ENCODE results near the gene TMEM132D.

DNA sequence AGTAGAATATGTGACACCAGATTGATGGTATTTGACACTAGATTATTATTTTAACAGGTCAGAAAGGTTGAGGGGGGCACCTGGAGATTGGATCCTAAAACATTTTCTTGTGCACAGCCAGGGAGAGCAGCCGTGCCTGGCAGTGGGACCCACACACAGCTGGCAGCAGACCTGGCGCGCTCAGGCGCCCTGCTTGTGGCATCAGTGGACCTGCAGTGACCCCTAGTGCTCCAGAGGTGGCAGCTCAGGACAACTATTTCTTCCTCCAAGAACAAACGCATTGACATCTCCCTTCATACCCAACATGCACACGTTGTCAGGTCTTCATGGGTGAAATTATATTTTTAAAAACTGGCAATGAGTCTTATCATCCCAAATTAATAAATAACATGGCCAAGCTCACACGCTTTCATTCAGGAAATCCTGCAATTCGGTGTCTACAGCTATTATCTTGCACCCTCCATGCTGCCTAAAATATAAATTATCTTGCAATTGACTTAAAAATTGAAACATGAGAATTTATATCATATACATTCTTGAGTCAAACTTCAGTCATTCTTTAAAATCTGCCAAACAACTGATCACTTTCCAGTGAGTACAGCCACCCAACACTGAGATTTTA lies 7.7 kb upstream of the TMEM132D start:
- TF ChIP-seq EZH2 (IDR thresholded peaks at IDR 0.05; ENCODE audit: insufficient read depth, poor library complexity, severe bottlenecking) (no peak), EZH2phosphoT487 (IDR thresholded peaks at IDR 0.05; ENCODE audit: insufficient read depth, low read depth) (no peak)

Data from GM23248 (cell line).